Neural cell (in vitro differentiated cells): ENCODE results near the gene AMOTL2. TPM values are rescaled to one million over a fixed set of nuclear protein-coding genes. Genes with fewer than 3 reads are reported as not detected.

Experiments
- H2AFZ ChIP-seq: fragments of 200-600, 300-800 bp; sonication (generic), shearing (Covaris generic); 2 replicates; pipeline ENCODE4 v1.6.0; 2014; ENCODE audit warnings: low read depth, mild to moderate bottlenecking, antibody characterized with exemption, low read length, moderate library complexity
- H3F3A ChIP-seq: fragments of 200-600 bp; shearing (Covaris generic); 2 replicates; pipeline ENCODE4 v1.6.1; 2016; ENCODE audit warnings: mild to moderate bottlenecking, moderate library complexity, mixed read lengths, antibody characterized with exemption, low read length; ENCODE audit not compliant: insufficient read depth, poor library complexity, severe bottlenecking
- H3K27ac ChIP-seq: fragments of 200-600, 300-800 bp; sonication (generic), shearing (Covaris generic); 2 replicates; pipeline ENCODE4 v1.5.1; 2014; ENCODE audit warnings: mild to moderate bottlenecking, low read length, moderate library complexity
- H3K27me3 ChIP-seq: fragments of 300-800, 200-600 bp; sonication (generic), shearing (Covaris generic); 2 replicates; pipeline ENCODE4 v1.6.0; 2014; ENCODE audit warnings: mild to moderate bottlenecking, low read depth, low read length, moderate library complexity; ENCODE audit not compliant: insufficient read depth
- H3K36me3 ChIP-seq: fragments of 300-800, 200-600 bp; sonication (generic), shearing (Covaris generic); 2 replicates; pipeline ENCODE4 v1.5.1; 2014; ENCODE audit warnings: mild to moderate bottlenecking, antibody characterized with exemption, low read length, moderate library complexity; ENCODE audit not compliant: insufficient read depth
- H3K4me2 ChIP-seq: fragments of 300-800, 200-600 bp; sonication (generic), shearing (Covaris generic); 2 replicates; pipeline ENCODE4 v1.6.0; 2014; ENCODE audit warnings: mild to moderate bottlenecking, low read length
- H3K4me3 ChIP-seq: fragments of 300-800, 200-600 bp; sonication (generic), shearing (Covaris generic); 2 replicates; pipeline ENCODE4 v1.5.1; 2014; ENCODE audit warnings: mild to moderate bottlenecking, low read length, moderate library complexity
- H3K79me2 ChIP-seq: fragments of 200-600 bp; shearing (Covaris generic); replicated peaks from 2 replicates; pipeline ENCODE4 v1.6.0; 2014; ENCODE audit warnings: mild to moderate bottlenecking, low read length, moderate library complexity; ENCODE audit not compliant: insufficient read depth
- H3K9ac ChIP-seq: fragments of 300-800, 200-600 bp; sonication (generic), shearing (Covaris generic); 2 replicates; pipeline ENCODE4 v1.6.1; 2016; ENCODE audit warnings: mild to moderate bottlenecking, low read length, mixed read lengths
- H3K9me2 ChIP-seq: fragments of 200-600 bp; shearing (Covaris generic); 2 replicates; pipeline ENCODE4 v1.6.1; 2016; ENCODE audit warnings: mild to moderate bottlenecking, low read length, mixed read lengths; ENCODE audit not compliant: insufficient read depth
- H3K9me3 ChIP-seq: fragments of 200-600, 300-800 bp; sonication (generic), shearing (Covaris generic); 2 replicates; pipeline ENCODE4 v1.6.1; 2016; ENCODE audit warnings: mild to moderate bottlenecking, mixed run types, low read length, moderate library complexity, mixed read lengths
- H4K20me1 ChIP-seq: fragments of 200-600 bp; shearing (Covaris generic); 2 replicates; pipeline ENCODE4 v1.6.1; 2016; ENCODE audit warnings: mild to moderate bottlenecking, mixed run types; ENCODE audit not compliant: insufficient read depth
- EP300 ChIP-seq: fragments of 450-650 bp; conservative IDR thresholded peaks from 2 replicates; pipeline ENCODE4 v1.6.1; 2014; ENCODE audit warnings: antibody characterized with exemption, mild to moderate bottlenecking, moderate library complexity; ENCODE audit not compliant: poor library complexity, severe bottlenecking
- EZH2 ChIP-seq: fragments of 200-600, 300-800 bp; shearing (Covaris generic), sonication (generic); IDR thresholded peaks from 2 replicates; pipeline ENCODE4 v1.6.1; 2014; ENCODE audit warnings: antibody characterized with exemption, low read length, borderline replicate concordance, mild to moderate bottlenecking; ENCODE audit not compliant: insufficient read depth, poor library complexity, severe bottlenecking
- MXI1 ChIP-seq: fragments of 450-650 bp; conservative IDR thresholded peaks from 2 replicates; pipeline ENCODE4 v1.6.1; 2014; ENCODE audit warnings: antibody characterized with exemption, mild to moderate bottlenecking; ENCODE audit not compliant: poor library complexity, severe bottlenecking
- POLR2AphosphoS5 ChIP-seq: IDR thresholded peaks from 2 replicates; pipeline ENCODE4 v1.6.1; 2012
- RAD21 ChIP-seq: fragments of 450-650 bp; conservative IDR thresholded peaks from 2 replicates; pipeline ENCODE4 v1.6.1; 2014; ENCODE audit warnings: antibody characterized with exemption, mild to moderate bottlenecking, moderate library complexity
- SMC3 ChIP-seq: fragments of 450-650 bp; conservative IDR thresholded peaks from 2 replicates; pipeline ENCODE4 v1.6.1; 2014; ENCODE audit warnings: antibody characterized with exemption, mild to moderate bottlenecking, moderate library complexity; ENCODE audit not compliant: poor library complexity
- TAF1 ChIP-seq: IDR thresholded peaks from 2 replicates; pipeline ENCODE4 v1.6.1; 2012; ENCODE audit warnings: low read depth
- polyA plus RNA-seq: library from polyadenylated mRNA; depleted of rRNA; stranded (reverse); fragments of >200 nt; gene quantifications from 2 replicates; pipeline ENCODE4 v1.2.3, GENCODE V29; 2014
- TF ChIP-seq, protein P1 (sequence below): IDR thresholded peaks from 2 replicates; pipeline ENCODE4 v1.6.1; 2012; ENCODE audit warnings: borderline replicate concordance
- TF ChIP-seq, protein P2 (sequence below): fragments of 450-650 bp; IDR thresholded peaks from 2 replicates; pipeline ENCODE4 v1.5.1; 2014; ENCODE audit warnings: antibody characterized with exemption, mild to moderate bottlenecking, moderate library complexity; ENCODE audit not compliant: poor library complexity, severe bottlenecking

The AMOTL2 gene
- polyA plus RNA-seq, 1 donor from 2014 or later = 30.1 TPM

DNA sequence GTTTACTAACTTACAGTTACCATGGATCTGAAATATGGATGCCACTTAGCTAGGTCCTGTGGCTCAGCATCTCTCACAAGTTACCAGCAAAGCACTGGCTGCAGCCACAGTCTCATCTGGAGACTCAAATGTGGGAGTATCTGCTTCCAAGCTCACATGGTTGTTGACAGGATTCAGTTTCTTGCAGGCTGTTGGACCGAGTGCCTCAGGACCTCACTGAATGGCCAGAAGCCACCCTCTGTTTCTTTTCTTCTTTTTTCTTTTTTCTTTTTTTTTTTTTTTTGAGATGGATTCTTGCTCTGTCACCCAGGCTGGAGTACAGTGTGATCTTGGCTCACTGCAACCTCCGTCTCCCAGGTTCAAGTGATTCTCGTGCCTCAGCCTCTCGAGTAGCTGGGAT is 20.1 kb upstream of the AMOTL2 start:
- Histone ChIP-seq H2AFZ (no peak overlapping the region), H3K9me3 (peaks cover 6% of the 10 kb centered on the region), H3F3A (no peaks in the 10 kb centered on the region), H3K9me2 (no peaks in the 10 kb centered on the region), H3K27me3 (no peaks in the 10 kb centered on the region), H3K79me2 (no peaks in the 10 kb centered on the region), H3K36me3 (no peaks in the 10 kb centered on the region), H3K4me2 (no peak overlapping the region), H3K4me3 (no peak overlapping the region), H3K27ac (no peak overlapping the region), H4K20me1 (no peaks in the 10 kb centered on the region), H3K9ac (no peak overlapping the region)
- TF ChIP-seq, protein P1, sequence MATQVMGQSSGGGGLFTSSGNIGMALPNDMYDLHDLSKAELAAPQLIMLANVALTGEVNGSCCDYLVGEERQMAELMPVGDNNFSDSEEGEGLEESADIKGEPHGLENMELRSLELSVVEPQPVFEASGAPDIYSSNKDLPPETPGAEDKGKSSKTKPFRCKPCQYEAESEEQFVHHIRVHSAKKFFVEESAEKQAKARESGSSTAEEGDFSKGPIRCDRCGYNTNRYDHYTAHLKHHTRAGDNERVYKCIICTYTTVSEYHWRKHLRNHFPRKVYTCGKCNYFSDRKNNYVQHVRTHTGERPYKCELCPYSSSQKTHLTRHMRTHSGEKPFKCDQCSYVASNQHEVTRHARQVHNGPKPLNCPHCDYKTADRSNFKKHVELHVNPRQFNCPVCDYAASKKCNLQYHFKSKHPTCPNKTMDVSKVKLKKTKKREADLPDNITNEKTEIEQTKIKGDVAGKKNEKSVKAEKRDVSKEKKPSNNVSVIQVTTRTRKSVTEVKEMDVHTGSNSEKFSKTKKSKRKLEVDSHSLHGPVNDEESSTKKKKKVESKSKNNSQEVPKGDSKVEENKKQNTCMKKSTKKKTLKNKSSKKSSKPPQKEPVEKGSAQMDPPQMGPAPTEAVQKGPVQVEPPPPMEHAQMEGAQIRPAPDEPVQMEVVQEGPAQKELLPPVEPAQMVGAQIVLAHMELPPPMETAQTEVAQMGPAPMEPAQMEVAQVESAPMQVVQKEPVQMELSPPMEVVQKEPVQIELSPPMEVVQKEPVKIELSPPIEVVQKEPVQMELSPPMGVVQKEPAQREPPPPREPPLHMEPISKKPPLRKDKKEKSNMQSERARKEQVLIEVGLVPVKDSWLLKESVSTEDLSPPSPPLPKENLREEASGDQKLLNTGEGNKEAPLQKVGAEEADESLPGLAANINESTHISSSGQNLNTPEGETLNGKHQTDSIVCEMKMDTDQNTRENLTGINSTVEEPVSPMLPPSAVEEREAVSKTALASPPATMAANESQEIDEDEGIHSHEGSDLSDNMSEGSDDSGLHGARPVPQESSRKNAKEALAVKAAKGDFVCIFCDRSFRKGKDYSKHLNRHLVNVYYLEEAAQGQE = no peak
- TF ChIP-seq POLR2AphosphoS5 (no peak), EP300 (no peak), TAF1 (no peak), MXI1 (no peak), RAD21 (no peak), EZH2 (no peak), SMC3 (no peak)
- TF ChIP-seq, protein P2, sequence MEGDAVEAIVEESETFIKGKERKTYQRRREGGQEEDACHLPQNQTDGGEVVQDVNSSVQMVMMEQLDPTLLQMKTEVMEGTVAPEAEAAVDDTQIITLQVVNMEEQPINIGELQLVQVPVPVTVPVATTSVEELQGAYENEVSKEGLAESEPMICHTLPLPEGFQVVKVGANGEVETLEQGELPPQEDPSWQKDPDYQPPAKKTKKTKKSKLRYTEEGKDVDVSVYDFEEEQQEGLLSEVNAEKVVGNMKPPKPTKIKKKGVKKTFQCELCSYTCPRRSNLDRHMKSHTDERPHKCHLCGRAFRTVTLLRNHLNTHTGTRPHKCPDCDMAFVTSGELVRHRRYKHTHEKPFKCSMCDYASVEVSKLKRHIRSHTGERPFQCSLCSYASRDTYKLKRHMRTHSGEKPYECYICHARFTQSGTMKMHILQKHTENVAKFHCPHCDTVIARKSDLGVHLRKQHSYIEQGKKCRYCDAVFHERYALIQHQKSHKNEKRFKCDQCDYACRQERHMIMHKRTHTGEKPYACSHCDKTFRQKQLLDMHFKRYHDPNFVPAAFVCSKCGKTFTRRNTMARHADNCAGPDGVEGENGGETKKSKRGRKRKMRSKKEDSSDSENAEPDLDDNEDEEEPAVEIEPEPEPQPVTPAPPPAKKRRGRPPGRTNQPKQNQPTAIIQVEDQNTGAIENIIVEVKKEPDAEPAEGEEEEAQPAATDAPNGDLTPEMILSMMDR = no peak

DNA sequence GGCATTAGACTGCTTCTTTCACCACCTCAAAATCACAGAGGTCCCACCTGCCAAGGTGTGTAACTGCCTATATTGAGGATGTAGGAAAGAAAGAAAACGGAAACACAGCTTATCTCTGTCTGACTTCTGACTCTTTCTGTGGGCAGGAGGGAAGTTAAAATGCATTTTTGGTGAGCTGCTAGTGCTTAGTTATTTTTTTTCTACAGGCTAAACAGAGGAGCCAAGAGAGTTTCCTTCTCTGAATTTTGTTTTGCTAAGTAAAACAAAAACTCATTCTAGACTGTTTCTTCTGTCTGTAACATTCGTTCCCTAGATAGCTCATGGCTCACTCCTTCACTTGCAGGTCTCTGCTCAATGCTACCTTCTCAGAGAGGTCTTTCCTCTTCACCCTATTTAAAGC is 18.8 kb upstream of the AMOTL2 start:
- H3K27ac ChIP-seq = no peak overlapping the region
- peaks cover 6% of the 10 kb centered on the region for H3K9me3 ChIP-seq
- H3K36me3 ChIP-seq = no peaks in the 10 kb centered on the region
- no peak overlapping the region for H3K4me2 ChIP-seq
- no peaks in the 10 kb centered on the region for H3K27me3 ChIP-seq
- no peaks in the 10 kb centered on the region for H3K79me2 ChIP-seq
- TF ChIP-seq TAF1 (no peak), EZH2 (no peak), EP300 (no peak), POLR2AphosphoS5 (no peak), SMC3 (no peak), RAD21 (no peak), MXI1 (no peak)
- TF ChIP-seq, protein P1 = no peak
- TF ChIP-seq, protein P2 = no peak
- H3K9me2 ChIP-seq = no peaks in the 10 kb centered on the region
- H3K9ac ChIP-seq = no peak overlapping the region
- H4K20me1 ChIP-seq = no peaks in the 10 kb centered on the region
- no peak overlapping the region for H3K4me3 ChIP-seq
- H3F3A ChIP-seq = no peaks in the 10 kb centered on the region
- H2AFZ ChIP-seq = no peak overlapping the region
